NCI-H1436 (cell line): ENCODE data around the gene UBXN1.
A peak's percentile ranks its signal among the peaks of the same experiment; 100 is the strongest.

Experiments used
- DNase-seq: peaks from one replicate; lab custom pipeline; 2025; lab: John Stamatoyannopoulos, UW

The UBXN1 gene

GRCh38 chr11:62678770-62679696, at the start of gene UBXN1:
Gene UBXN1 (minus strand): TSS chr11:62679073. CDS start chr11:62678923, 150 bp downstream.
- DNase-seq = peak; percentile 83

- peak; percentile 79 for DNase-seq
Measured at GRCh38 chr11:62728171-62728988, 49.5 kb upstream of the UBXN1 start, which contains the start of gene TTC9C. Gene TTC9C (plus strand): TSS chr11:62728486. CDS start chr11:62728849, 363 bp downstream.

- DNase-seq = peak; percentile 97
Measured at GRCh38 chr11:62727872-62728170, 48.9 kb upstream of the UBXN1 start.

GRCh38 chr11:62727165-62727871, 48.4 kb upstream of the UBXN1 start, which contains the start of gene HNRNPUL2:
Gene HNRNPUL2 (minus strand): TSS chr11:62727457. CDS start chr11:62727156, 301 bp downstream.
- DNase-seq = peak; percentile 98

- DNase-seq = no peak
Measured at GRCh38 chr11:62726915-62727164, 48.0 kb upstream of the UBXN1 start.

- DNase-seq = no peak
Measured at GRCh38 chr11:62726156-62726914, 47.5 kb upstream of the UBXN1 start.

- no peak for DNase-seq
Measured at GRCh38 chr11:62725646-62726045, 46.8 kb upstream of the UBXN1 start.

- DNase-seq = no peak
Measured at GRCh38 chr11:62724171-62724570, 45.3 kb upstream of the UBXN1 start.

- DNase-seq = no peak
Measured at GRCh38 chr11:62721994-62722393, 43.1 kb upstream of the UBXN1 start.

- no peak for DNase-seq
Measured at GRCh38 chr11:62719302-62719978, 40.6 kb upstream of the UBXN1 start.

GRCh38 chr11:62716816-62717215, 37.9 kb upstream of the UBXN1 start:
- DNase-seq = no peak

GRCh38 chr11:62716206-62716605, 37.3 kb upstream of the UBXN1 start:
- DNase-seq = no peak

GRCh38 chr11:62715150-62716130, 36.6 kb upstream of the UBXN1 start:
- no peak for DNase-seq

GRCh38 chr11:62713343-62713742, 34.5 kb upstream of the UBXN1 start:
- no peak for DNase-seq

- DNase-seq = no peak
Measured at GRCh38 chr11:62712861-62713260, 34.0 kb upstream of the UBXN1 start.

- DNase-seq = no peak
Measured at GRCh38 chr11:62712276-62712812, 33.5 kb upstream of the UBXN1 start.

GRCh38 chr11:62710001-62710345, 31.1 kb upstream of the UBXN1 start:
- no peak for DNase-seq

- peak; percentile 98 for DNase-seq
Measured at GRCh38 chr11:62709247-62710000, 30.6 kb upstream of the UBXN1 start.

GRCh38 chr11:62708793-62709192, 29.9 kb upstream of the UBXN1 start:
- peak; percentile 48 for DNase-seq
